Measurements from ENCODE around the gene TAF15. TPM values are rescaled to one million over a fixed set of nuclear protein-coding genes. Genes with fewer than 3 reads are reported as not detected.

The TAF15 gene
- total RNA-seq, 4 donors from 2014 or later = 48.7 to 111 (median 66.7) TPM

GRCh38 chr17:35825206-35825605 lies 15.9 kb downstream of the TAF15 start:
- peaks cover 4 to 100% (median 30%) of the 10 kb centered on the region in 3 donors for H3K36me3 ChIP-seq
- no peak overlapping the region for H3K4me3 ChIP-seq
- no peaks in the 10 kb centered on the region for H3K4me1 ChIP-seq
- H3K27me3 ChIP-seq = no peaks in the 10 kb centered on the region
- H3K27ac ChIP-seq = no peak overlapping the region
- no peak for DNase-seq
- no peak for TF ChIP-seq POLR2A (IDR thresholded peaks at IDR 0.05)
- TF ChIP-seq CTCF (IDR thresholded peaks at IDR 0.05) = no peak
- intact Hi-C loops (cut with DNase I) = no loop called here
- H3K9me3 ChIP-seq = no peaks in the 10 kb centered on the region
- 100% methylated on average over 1 of the region's 1 CpG for WGBS, 2 donors

GRCh38 chr17:35841101-35841500 lies 31.8 kb downstream of the TAF15 start:
- peaks cover 10 to 100% (median 70%) of the 10 kb centered on the region in 3 donors for H3K36me3 ChIP-seq
- no peaks in the 10 kb centered on the region for H3K4me1 ChIP-seq
- 72 to 84% methylated on average over 3 of the region's 3 CpGs for WGBS, 2 donors
- no peaks in the 10 kb centered on the region for H3K27me3 ChIP-seq
- no peaks in the 10 kb centered on the region for H3K9me3 ChIP-seq
- H3K27ac ChIP-seq = no peak overlapping the region
- TF ChIP-seq CTCF (IDR thresholded peaks at IDR 0.05) = no peak
- TF ChIP-seq POLR2A (IDR thresholded peaks at IDR 0.05) = no peak
- no peak for DNase-seq
- no peak overlapping the region for H3K4me3 ChIP-seq
- intact Hi-C loops (cut with DNase I) = no loop called here

- WGBS, 2 donors = 79 to 88% methylated on average over 4 of the region's 4 CpGs
- peaks cover 10 to 100% (median 66%) of the 10 kb centered on the region in 3 donors for H3K36me3 ChIP-seq
- no peaks in the 10 kb centered on the region for H3K9me3 ChIP-seq
- H3K4me1 ChIP-seq = no peaks in the 10 kb centered on the region
- no peak overlapping the region for H3K27ac ChIP-seq
- H3K4me3 ChIP-seq = no peak overlapping the region
- TF ChIP-seq CTCF (IDR thresholded peaks at IDR 0.05) = no peak
- TF ChIP-seq POLR2A (IDR thresholded peaks at IDR 0.05) = no peak
- intact Hi-C loops (cut with DNase I) = no loop called here
- no peaks in the 10 kb centered on the region for H3K27me3 ChIP-seq
- DNase-seq = no peak
These were observed 32.2 kb downstream of the TAF15 start for GRCh38 chr17:35841505-35841904.

- peaks cover 10 to 100% (median 59%) of the 10 kb centered on the region in 3 donors for H3K36me3 ChIP-seq
These were observed 33.0 kb downstream of the TAF15 start for GRCh38 chr17:35842239-35842638.

GRCh38 chr17:35843698-35844097 lies 34.4 kb downstream of the TAF15 start:
- Histone ChIP-seq H3K9me3 (no peaks in the 10 kb centered on the region), H3K27ac (no peak overlapping the region), H3K27me3 (no peaks in the 10 kb centered on the region), H3K4me3 (no peak overlapping the region), H3K36me3 (peaks cover 10 to 100% (median 51%) of the 10 kb centered on the region in 3 donors), H3K4me1 (no peaks in the 10 kb centered on the region)
- WGBS, 2 donors = 93 to 100% methylated on average over 2 of the region's 2 CpGs
- TF ChIP-seq POLR2A (IDR thresholded peaks at IDR 0.05) (no peak), CTCF (IDR thresholded peaks at IDR 0.05) (no peak)
- DNase-seq = no peak
- intact Hi-C loops (cut with DNase I) = no loop called here

More at GRCh38 chr17:35842239-35842638, 33.0 kb downstream of the TAF15 start:
- Histone ChIP-seq H3K4me3 (no peak overlapping the region), H3K4me1 (no peaks in the 10 kb centered on the region), H3K9me3 (no peaks in the 10 kb centered on the region), H3K27me3 (no peaks in the 10 kb centered on the region), H3K27ac (no peak overlapping the region)
- 95 to 97% methylated on average over 5 of the region's 5 CpGs for WGBS, 2 donors
- TF ChIP-seq POLR2A (IDR thresholded peaks at IDR 0.05) (no peak), CTCF (IDR thresholded peaks at IDR 0.05) (no peak)
- intact Hi-C loops (cut with DNase I) = no loop called here
- no peak for DNase-seq
